Aorta (tissue), 5 donors: ENCODE measurements around the gene SPTBN5. TPM values are rescaled to one million over a fixed set of nuclear protein-coding genes. Genes with fewer than 3 reads are reported as not detected.

Source experiments
- ATAC-seq: fragments of 200-7000 bp; cut with Tn5 transposase; one replicate; pipeline ENCODE4 v1.9.1; 2022; ENCODE audit warnings: moderate library complexity; ENCODE audit not compliant: low FRiP score
- DNase-seq, 2 donors: peaks; one replicate each; pipeline ENCODE4 v3.0.0-alpha.2; 2020
- H3K27ac ChIP-seq, 2 donors: one replicate each; pipeline ENCODE4 v1.5.1; 2013; ENCODE audit warnings: low read length in 2 of 2, mild to moderate bottlenecking in 2 of 2, moderate library complexity in 2 of 2, control low read depth in 1 of 2, inconsistent platforms in 1 of 2, low read depth in 1 of 2
- H3K27me3 ChIP-seq, 2 donors: one replicate each; pipeline ENCODE4 v1.6.1; 2013; ENCODE audit warnings: control low read depth in 1 of 2, low read length in 1 of 2, mild to moderate bottlenecking in 1 of 2, moderate library complexity in 1 of 2; ENCODE audit not compliant: insufficient read depth in 2 of 2, control insufficient read depth in 1 of 2
- H3K36me3 ChIP-seq, 2 donors: one replicate each; pipeline ENCODE4 v1.6.1; 2013; ENCODE audit warnings: control low read depth in 1 of 2, low read length in 1 of 2, mild to moderate bottlenecking in 1 of 2; ENCODE audit not compliant: insufficient read depth in 2 of 2, control insufficient read depth in 1 of 2
- H3K4me1 ChIP-seq, 2 donors: one replicate each; pipeline ENCODE4 v1.6.1; 2013; ENCODE audit warnings: low read length in 2 of 2, control low read depth in 1 of 2, mild to moderate bottlenecking in 1 of 2, moderate library complexity in 1 of 2; ENCODE audit not compliant: insufficient read depth in 2 of 2, control insufficient read depth in 1 of 2
- H3K4me3 ChIP-seq, 2 donors: one replicate each; pipeline ENCODE4 v1.5.1; 2013; ENCODE audit warnings: low read length in 2 of 2, control low read depth in 1 of 2, mild to moderate bottlenecking in 1 of 2
- H3K9me3 ChIP-seq: one replicate; pipeline ENCODE4 v1.6.1; 2013; ENCODE audit warnings: mild to moderate bottlenecking, low read length; ENCODE audit not compliant: control insufficient read depth
- WGBS, 2 donors: extraction: QIAGEN DNeasy Blood & Tissue Kit; methylation state at CpG; one replicate each; pipeline ENCODE4 v1.1.7; 2013; 5-methylcytosine and 5-hydroxymethylcytosine counted together
- intact Hi-C, 2 donors: fragments of 100-400 bp; cut with DNase I; formaldehyde crosslinking; loops; one replicate each; pipeline versions ENCODE4 v1.14.2 to v1.15.0; 2022
- polyA plus RNA-seq, 2 donors: library from polyadenylated mRNA; stranded (reverse); fragments of 200-250 nt; gene quantifications; one replicate each; pipeline ENCODE4 v1.2.3, GENCODE V29; 2013
- total RNA-seq, 2 donors: library from RNA; stranded (reverse); fragmentation: NEBNext Ultra II Directional; extraction: Animal tissue kit (Norgen Biotek cat#: 25700); gene quantifications; one replicate each; pipeline ENCODE4 v1.2.1, GENCODE V29; 2021
- donor health status: healthy with polysubstance abuse.
- donor health status: Bipolar disorder and iron deficiency.
- donor health status: DM: no; HTN: no; CAD: no.
- donor health status: DM: no; HTN: no; CAD: no.
- donor health status: DM: yes; HTN: yes; CAD: no.

Gene SPTBN5
- total and polyA plus RNA-seq, 4 donors, result 0.63 to 10.5 (median 3.7) TPM

GRCh38 chr15:41901431-41901830 is 7.6 kb upstream of the SPTBN5 start:
- intact Hi-C loops, result loop anchor here in 1 of 2 donors (5.0 kb wide), 1 partner anchor 129 kb away; the partner anchor contains the start of gene MAPKBP1
- DNase-seq, result no peak
- Histone ChIP-seq H3K36me3 (peaks cover 0 to 1% of the 10 kb centered on the region in 2 donors), H3K27me3 (no peaks in the 10 kb centered on the region), H3K9me3 (no peaks in the 10 kb centered on the region), H3K4me1 (no peaks in the 10 kb centered on the region), H3K27ac (no peak overlapping the region), H3K4me3 (no peak overlapping the region)
- ATAC-seq, result no peak
- WGBS, 2 donors, result 74 to 77% methylated on average over 5 of the region's 5 CpGs

GRCh38 chr15:41900526-41901380 is 6.9 kb upstream of the SPTBN5 start:
- H3K27ac ChIP-seq, result no peak overlapping the region

GRCh38 chr15:41899854-41900442 is 6.1 kb upstream of the SPTBN5 start:
- intact Hi-C loops, result loop anchor here (5.0 to 10.0 kb wide), 3 partner anchors 73 to 165 kb away; partner anchors contain the start of genes JMJD7 (in 1 of the 2) and MAPKBP1 (in 1 of the 2)
- ATAC-seq (no peak), DNase-seq (no peak)
- Histone ChIP-seq H3K27ac (no peak overlapping the region), H3K36me3 (peaks cover 0 to under 1% of the 10 kb centered on the region in 2 donors), H3K27me3 (no peaks in the 10 kb centered on the region), H3K9me3 (no peaks in the 10 kb centered on the region), H3K4me1 (no peaks in the 10 kb centered on the region), H3K4me3 (no peak overlapping the region)
- 62 to 64% methylated on average over 6 of the region's 6 CpGs for WGBS, 2 donors

More at GRCh38 chr15:41900526-41901380, 6.9 kb upstream of the SPTBN5 start:
- ATAC-seq (no peak), DNase-seq (no peak)
- intact Hi-C loops, result loop anchor here in 1 of 2 donors (5.0 kb wide), 1 partner anchor 128 kb away; the partner anchor contains the start of gene MAPKBP1
- H3K36me3 ChIP-seq, result peaks cover 0 to 1% of the 10 kb centered on the region in 2 donors
- H3K9me3 ChIP-seq, result no peaks in the 10 kb centered on the region
- no peaks in the 10 kb centered on the region for H3K4me1 ChIP-seq
- no peak overlapping the region for H3K4me3 ChIP-seq
- 87 to 89% methylated on average over 36 of the region's 36 CpGs for WGBS, 2 donors
- no peaks in the 10 kb centered on the region for H3K27me3 ChIP-seq

- no peak for ATAC-seq
- Histone ChIP-seq H3K4me1 (no peaks in the 10 kb centered on the region), H3K9me3 (no peaks in the 10 kb centered on the region), H3K4me3 (no peak overlapping the region), H3K27ac (no peak overlapping the region), H3K36me3 (no peaks in the 10 kb centered on the region), H3K27me3 (no peaks in the 10 kb centered on the region)
- 75 to 78% methylated on average over 8 of the region's 8 CpGs for WGBS, 2 donors
- no peak for DNase-seq
- intact Hi-C loops, result loop anchor here (5.0 to 10.0 kb wide), 2 partner anchors 70 to 167 kb away; partner anchors contain the start of gene JMJD7 (in 1 of the 2)
These were observed 3.5 kb upstream of the SPTBN5 start for GRCh38 chr15:41897363-41897799.

GRCh38 chr15:41896566-41896965 is 2.7 kb upstream of the SPTBN5 start:
- Histone ChIP-seq H3K27me3 (no peaks in the 10 kb centered on the region), H3K4me3 (no peak overlapping the region), H3K36me3 (no peaks in the 10 kb centered on the region), H3K27ac (no peak overlapping the region), H3K9me3 (no peaks in the 10 kb centered on the region), H3K4me1 (no peaks in the 10 kb centered on the region)
- 83 to 88% methylated on average over 6 of the region's 6 CpGs for WGBS, 2 donors
- ATAC-seq (no peak), DNase-seq (no peak)
- intact Hi-C loops, result loop anchor here (5.0 to 10.0 kb wide), 2 partner anchors 69 to 168 kb away; partner anchors contain the start of gene JMJD7 (in 1 of the 2)

- ATAC-seq (no peak), DNase-seq (no peak)
- H3K4me1 ChIP-seq, result no peaks in the 10 kb centered on the region
- H3K9me3 ChIP-seq, result no peaks in the 10 kb centered on the region
- H3K36me3 ChIP-seq, result no peaks in the 10 kb centered on the region
- H3K27me3 ChIP-seq, result no peaks in the 10 kb centered on the region
- intact Hi-C loops, result loop anchor here (5.0 to 10.0 kb wide), 2 partner anchors 69 to 169 kb away; partner anchors contain the start of gene JMJD7 (in 1 of the 2)
- H3K27ac ChIP-seq, result no peak overlapping the region
- no peak overlapping the region for H3K4me3 ChIP-seq
- 99 to 100% methylated on average over 1 of the region's 1 CpG for WGBS, 2 donors
These were observed 2.1 kb upstream of the SPTBN5 start for GRCh38 chr15:41895957-41896356.

GRCh38 chr15:41895491-41895890 is 1.6 kb upstream of the SPTBN5 start:
- intact Hi-C loops, result loop anchor here (5.0 to 10.0 kb wide), 2 partner anchors 68 to 169 kb away; partner anchors contain the start of gene JMJD7 (in 1 of the 2)
- Histone ChIP-seq H3K9me3 (no peaks in the 10 kb centered on the region), H3K4me3 (no peak overlapping the region), H3K27ac (peak overlapping the region in 1 of 2 donors; percentile 38), H3K4me1 (no peaks in the 10 kb centered on the region), H3K27me3 (no peaks in the 10 kb centered on the region), H3K36me3 (no peaks in the 10 kb centered on the region)
- ATAC-seq, result no peak
- DNase-seq, result no peak
- 92 to 93% methylated on average over 11 of the region's 11 CpGs for WGBS, 2 donors

GRCh38 chr15:41894791-41895463 is 1.1 kb upstream of the SPTBN5 start:
- Histone ChIP-seq H3K27me3 (no peaks in the 10 kb centered on the region), H3K4me1 (no peaks in the 10 kb centered on the region), H3K4me3 (no peak overlapping the region), H3K36me3 (no peaks in the 10 kb centered on the region), H3K27ac (peak overlapping the region in 1 of 2 donors; percentile 38), H3K9me3 (no peaks in the 10 kb centered on the region)
- ATAC-seq, result peak; percentile 88
- DNase-seq, result peak; percentile 91 to 92
- intact Hi-C loops, result loop anchor here (5.0 to 10.0 kb wide), 2 partner anchors 68 to 170 kb away; partner anchors contain the start of gene JMJD7 (in 1 of the 2)
- 5 to 10% methylated on average over 24 of the region's 24 CpGs for WGBS, 2 donors
